ENCODE data around the gene REX1BD. TPM values are rescaled to one million over a fixed set of nuclear protein-coding genes. Genes with fewer than 3 reads are reported as not detected.

REX1BD gene
- total RNA-seq, 1 donor from 2014 or later = 47.4 TPM

DNA sequence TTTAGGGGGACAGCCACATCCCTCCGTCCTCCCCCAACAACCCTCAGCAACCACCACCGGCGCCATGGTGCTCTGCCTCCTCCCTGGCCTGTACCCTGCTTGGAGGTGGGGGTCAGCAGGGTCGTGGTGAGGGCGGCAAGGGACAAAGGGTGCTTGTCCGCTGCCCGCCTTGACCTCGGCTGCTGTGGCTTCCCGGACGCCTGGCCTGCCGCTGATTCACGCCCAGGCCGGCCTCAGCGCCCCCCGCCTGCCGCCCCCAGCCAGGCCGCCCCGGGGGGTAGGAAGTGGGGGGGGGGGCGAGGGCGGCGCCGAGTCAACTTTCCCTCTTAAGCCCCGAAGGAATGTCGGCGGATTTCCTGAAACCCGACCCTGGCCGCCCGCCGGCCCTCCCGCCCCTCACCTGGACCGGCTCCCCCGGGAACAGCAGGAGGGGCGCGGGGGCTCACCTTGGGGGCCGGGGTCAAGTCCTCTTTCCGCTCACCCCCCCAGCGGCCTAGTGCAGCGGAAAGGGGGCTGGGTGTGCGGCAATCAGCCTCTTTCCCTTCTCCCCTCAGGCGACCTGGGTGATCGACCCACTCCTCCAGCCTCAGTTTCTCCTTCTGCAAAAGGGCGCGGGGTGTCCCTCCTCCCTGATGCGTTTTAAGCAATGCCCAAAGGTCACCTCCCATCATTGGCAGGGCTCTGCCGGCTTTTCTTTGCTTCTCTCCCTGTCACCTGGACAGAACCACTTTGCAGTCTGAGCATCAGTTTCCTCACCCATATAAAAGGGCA, 22.1 kb downstream of the REX1BD start:
- no peak overlapping the region for H3K27ac ChIP-seq (ENCODE audit: low read depth, low read length)
- no peaks in the 10 kb centered on the region for H3K79me2 ChIP-seq (ENCODE audit: insufficient read depth, low read length)
- Mint-ChIP-seq H3K27me3 (ENCODE audit: low read depth, unreplicated experiment) (peaks cover 59% of the 10 kb centered on the region), H3K4me3 (ENCODE audit: unreplicated experiment) (peak overlapping the region; percentile 70), H3K36me3 (ENCODE audit: low read depth, unreplicated experiment) (no peaks in the 10 kb centered on the region), H3K27ac (ENCODE audit: unreplicated experiment) (no peak overlapping the region), H3K4me1 (ENCODE audit: low read depth, unreplicated experiment) (peaks cover 5% of the 10 kb centered on the region), H3K9me3 (ENCODE audit: unreplicated experiment) (peaks cover 4% of the 10 kb centered on the region)
- DNase-seq (ENCODE audit: low read depth) (no peak), FAIRE-seq (no peak)
- TF ChIP-seq, protein P1, sequence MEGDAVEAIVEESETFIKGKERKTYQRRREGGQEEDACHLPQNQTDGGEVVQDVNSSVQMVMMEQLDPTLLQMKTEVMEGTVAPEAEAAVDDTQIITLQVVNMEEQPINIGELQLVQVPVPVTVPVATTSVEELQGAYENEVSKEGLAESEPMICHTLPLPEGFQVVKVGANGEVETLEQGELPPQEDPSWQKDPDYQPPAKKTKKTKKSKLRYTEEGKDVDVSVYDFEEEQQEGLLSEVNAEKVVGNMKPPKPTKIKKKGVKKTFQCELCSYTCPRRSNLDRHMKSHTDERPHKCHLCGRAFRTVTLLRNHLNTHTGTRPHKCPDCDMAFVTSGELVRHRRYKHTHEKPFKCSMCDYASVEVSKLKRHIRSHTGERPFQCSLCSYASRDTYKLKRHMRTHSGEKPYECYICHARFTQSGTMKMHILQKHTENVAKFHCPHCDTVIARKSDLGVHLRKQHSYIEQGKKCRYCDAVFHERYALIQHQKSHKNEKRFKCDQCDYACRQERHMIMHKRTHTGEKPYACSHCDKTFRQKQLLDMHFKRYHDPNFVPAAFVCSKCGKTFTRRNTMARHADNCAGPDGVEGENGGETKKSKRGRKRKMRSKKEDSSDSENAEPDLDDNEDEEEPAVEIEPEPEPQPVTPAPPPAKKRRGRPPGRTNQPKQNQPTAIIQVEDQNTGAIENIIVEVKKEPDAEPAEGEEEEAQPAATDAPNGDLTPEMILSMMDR (IDR thresholded peaks at IDR 0.05; ENCODE audit: insufficient read depth, low read depth, low read length) = no peak
- TF ChIP-seq EZH2 (IDR thresholded peaks at IDR 0.05; ENCODE audit: insufficient read depth, low read length) = peak; percentile 83
- H4K20me1 ChIP-seq (ENCODE audit: insufficient read depth, low read length) = peaks cover 19% of the 10 kb centered on the region
- H3K9ac ChIP-seq (ENCODE audit: low read length) = no peak overlapping the region
- no peaks in the 10 kb centered on the region for H3K36me3 ChIP-seq (ENCODE audit: insufficient read depth, low read length)
- H3K27me3 ChIP-seq (ENCODE audit: insufficient read depth, low read length) = peaks cover 62% of the 10 kb centered on the region
- peak overlapping the region; percentile 14 for H3K4me2 ChIP-seq (ENCODE audit: low read length)
- no peak overlapping the region for H3K4me3 ChIP-seq (ENCODE audit: insufficient read depth, low read depth, low read length)
- peaks cover 9% of the 10 kb centered on the region for H3K4me1 ChIP-seq (ENCODE audit: insufficient read depth, low read length)
- H3K9me3 ChIP-seq (ENCODE audit: insufficient read depth, low read depth, low read length) = no peaks in the 10 kb centered on the region
- no peak overlapping the region for H2AFZ ChIP-seq (ENCODE audit: low read depth, low read length)

DNA sequence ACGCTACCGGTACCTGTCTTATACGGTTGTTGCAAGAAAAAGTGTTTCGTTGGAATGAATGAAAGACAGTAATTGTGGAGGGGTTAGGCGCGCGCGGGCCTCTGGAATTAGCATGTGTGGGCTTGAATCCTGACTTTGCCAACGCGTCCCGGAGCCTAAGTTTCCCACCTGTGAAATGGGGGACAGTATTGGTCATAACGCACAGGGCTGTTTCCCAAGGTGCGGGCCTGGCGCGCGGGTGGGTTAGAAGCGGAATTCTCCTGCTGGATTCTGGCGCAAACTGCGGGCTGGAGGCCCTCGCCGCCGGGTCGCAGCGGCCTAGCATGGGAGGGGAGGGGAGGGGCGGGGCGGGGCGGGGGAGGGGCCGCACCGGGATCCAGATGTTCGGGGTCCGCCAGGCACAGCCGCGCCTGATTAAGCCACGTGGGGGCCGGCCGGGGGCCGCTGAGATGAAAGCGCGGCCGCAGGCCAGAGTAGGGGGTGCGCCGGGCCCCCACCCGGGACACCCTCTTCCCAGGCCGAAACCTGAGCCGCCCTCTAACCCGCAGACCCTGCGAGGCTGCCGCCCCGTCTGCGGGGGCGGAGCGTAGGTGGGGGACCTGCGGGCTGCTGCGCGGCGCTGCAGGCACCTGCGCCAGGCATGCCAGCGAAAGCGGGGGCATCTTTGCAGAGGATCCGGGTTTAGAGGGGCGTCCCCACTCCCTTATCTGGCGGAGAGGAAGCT, 22.9 kb downstream of the REX1BD start:
- H3K27ac Mint-ChIP-seq (ENCODE audit: unreplicated experiment) = no peak overlapping the region
- TF ChIP-seq EZH2 (IDR thresholded peaks at IDR 0.05; ENCODE audit: insufficient read depth, low read length) = peak; percentile 49
- TF ChIP-seq, protein P1 (IDR thresholded peaks at IDR 0.05; ENCODE audit: insufficient read depth, low read depth, low read length) = no peak
- peak overlapping the region; percentile 14 for H3K4me2 ChIP-seq (ENCODE audit: low read length)
- FAIRE-seq = no peak
- peaks cover 5% of the 10 kb centered on the region for H3K4me1 Mint-ChIP-seq (ENCODE audit: low read depth, unreplicated experiment)
- H3K4me1 ChIP-seq (ENCODE audit: insufficient read depth, low read length) = peaks cover 9% of the 10 kb centered on the region
- no peaks in the 10 kb centered on the region for H3K79me2 ChIP-seq (ENCODE audit: insufficient read depth, low read length)
- peaks cover 2% of the 10 kb centered on the region for H3K9me3 ChIP-seq (ENCODE audit: insufficient read depth, low read depth, low read length)
- no peaks in the 10 kb centered on the region for H3K36me3 Mint-ChIP-seq (ENCODE audit: low read depth, unreplicated experiment)
- peaks cover 62% of the 10 kb centered on the region for H3K27me3 ChIP-seq (ENCODE audit: insufficient read depth, low read length)
- H3K9ac ChIP-seq (ENCODE audit: low read length) = no peak overlapping the region
- no peak for DNase-seq (ENCODE audit: low read depth)
- H3K36me3 ChIP-seq (ENCODE audit: insufficient read depth, low read length) = no peaks in the 10 kb centered on the region
- H3K27me3 Mint-ChIP-seq (ENCODE audit: low read depth, unreplicated experiment) = peaks cover 64% of the 10 kb centered on the region
- H3K4me3 Mint-ChIP-seq (ENCODE audit: unreplicated experiment) = peak overlapping the region; percentile 70
- no peak overlapping the region for H2AFZ ChIP-seq (ENCODE audit: low read depth, low read length)
- peaks cover 8% of the 10 kb centered on the region for H3K9me3 Mint-ChIP-seq (ENCODE audit: unreplicated experiment)
- no peak overlapping the region for H3K4me3 ChIP-seq (ENCODE audit: insufficient read depth, low read depth, low read length)
- H4K20me1 ChIP-seq (ENCODE audit: insufficient read depth, low read length) = peaks cover 19% of the 10 kb centered on the region
- no peak overlapping the region for H3K27ac ChIP-seq (ENCODE audit: low read depth, low read length)

Measured in astrocyte (in vitro differentiated cells and primary cell).